GM19025 (cell line): ENCODE data around the gene CYP27B1.

Source experiments
- ATAC-seq: cut with Tn5 transposase; IDR thresholded peaks from one replicate; pipeline ENCODE4 v1.9.1; 2021; ENCODE audit warnings: mild to moderate bottlenecking, low read depth, moderate library complexity; ENCODE audit not compliant: unreplicated experiment

Gene CYP27B1

DNA sequence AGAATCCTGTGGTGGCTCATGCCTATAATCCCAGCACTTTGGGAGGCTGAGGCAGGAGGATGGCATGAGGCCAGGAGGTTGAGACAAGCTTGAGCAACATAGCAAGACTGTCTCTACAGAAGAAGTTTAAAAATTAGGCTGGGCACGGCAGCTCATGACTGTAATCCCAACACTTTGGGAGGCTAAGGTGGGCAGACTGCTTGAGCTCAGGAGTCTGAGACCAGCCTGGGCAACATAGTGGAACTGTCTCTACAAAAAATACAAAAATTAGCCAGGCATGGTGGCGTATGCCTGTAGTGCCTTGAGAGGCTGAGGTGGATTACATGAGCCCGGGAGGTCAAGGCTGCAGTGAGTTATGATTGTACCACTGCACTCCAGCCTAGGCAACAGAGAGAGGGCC lies 998 bp upstream of the CYP27B1 start:
- ATAC-seq, result no peak

- no peak for ATAC-seq
Observed at GRCh38 chr12:57767305-57767698, 424 bp upstream of the CYP27B1 start.

- ATAC-seq, result no peak
Observed at GRCh38 chr12:57765698-57766463, 997 bp downstream of the CYP27B1 start.

DNA sequence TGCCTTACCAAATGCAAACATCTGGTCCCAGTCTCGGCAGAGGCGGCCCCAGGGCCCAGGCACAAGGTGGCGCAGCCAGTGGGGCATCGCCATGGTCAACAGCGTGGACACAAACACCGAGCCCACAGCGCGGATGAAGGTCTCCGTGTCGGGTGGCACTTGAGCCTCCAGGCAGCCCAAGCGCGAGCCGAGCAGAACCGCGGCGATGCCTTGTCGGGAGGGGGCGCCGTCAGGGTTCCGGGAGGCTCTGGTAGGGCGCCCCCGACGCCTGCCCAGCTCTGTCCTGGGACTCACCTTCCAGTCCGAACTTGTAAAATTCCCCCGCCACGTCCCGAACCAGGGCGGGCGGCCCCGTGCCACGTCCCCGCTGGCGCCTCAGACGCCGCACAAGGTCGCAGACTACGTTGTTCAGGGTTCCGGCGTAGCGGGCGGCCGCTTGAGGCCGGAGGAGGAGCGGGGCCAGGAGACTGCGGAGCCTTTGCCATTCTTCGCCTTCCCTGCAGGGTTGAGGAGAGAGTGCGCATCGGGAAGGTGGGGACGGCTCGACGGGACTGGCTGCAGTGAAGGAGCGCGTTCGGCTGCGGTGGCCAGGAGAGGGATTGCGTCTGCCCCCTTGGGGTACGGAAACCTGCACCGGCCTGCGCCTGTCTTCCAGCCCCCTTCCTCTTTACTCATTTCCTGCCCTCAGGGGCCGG lies 1.7 kb downstream of the CYP27B1 start:
- ATAC-seq, result peak; percentile 64

GRCh38 chr12:57764662-57765002 lies 2.2 kb downstream of the CYP27B1 start:
- peak; percentile 18 for ATAC-seq

- ATAC-seq, result no peak
Observed at GRCh38 chr12:57763881-57764661, 2.8 kb downstream of the CYP27B1 start.

- no peak for ATAC-seq
Observed at GRCh38 chr12:57762463-57762862, 4.4 kb downstream of the CYP27B1 start.

GRCh38 chr12:57761391-57761998 lies 5.4 kb downstream of the CYP27B1 start:
- ATAC-seq, result no peak

DNA sequence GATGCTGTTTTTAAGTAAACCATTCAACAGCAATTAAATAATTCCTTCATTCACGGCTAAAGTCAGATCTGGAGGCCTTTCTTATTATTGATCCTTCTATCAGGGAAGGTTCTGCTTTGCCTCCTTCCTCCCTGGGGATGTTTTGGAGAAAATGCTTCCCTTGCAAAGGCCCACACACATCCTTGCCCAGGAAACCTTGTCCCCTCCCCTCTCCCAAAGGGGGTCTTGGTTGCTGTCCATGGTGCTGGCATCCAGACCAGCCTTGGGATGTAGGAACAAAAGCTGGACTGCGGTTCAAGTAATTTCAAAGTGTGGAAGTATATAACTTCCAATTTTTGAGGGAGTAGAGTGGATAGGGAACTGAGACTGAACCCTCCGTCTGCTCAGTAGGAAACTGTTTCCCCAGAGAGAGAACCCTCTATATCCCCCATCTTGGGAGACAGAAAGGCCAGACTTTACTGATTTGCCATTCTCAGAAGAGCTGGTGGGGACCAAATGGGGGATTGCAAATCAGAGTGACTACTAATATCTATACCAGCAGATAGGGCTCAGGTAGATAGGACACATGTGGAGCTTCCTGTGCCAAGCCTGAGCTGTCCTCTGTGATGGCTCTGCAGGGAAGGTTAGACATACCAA lies 6.4 kb downstream of the CYP27B1 start:
- ATAC-seq, result no peak

GRCh38 chr12:57759360-57759980 lies 7.4 kb downstream of the CYP27B1 start:
- no peak for ATAC-seq

DNA sequence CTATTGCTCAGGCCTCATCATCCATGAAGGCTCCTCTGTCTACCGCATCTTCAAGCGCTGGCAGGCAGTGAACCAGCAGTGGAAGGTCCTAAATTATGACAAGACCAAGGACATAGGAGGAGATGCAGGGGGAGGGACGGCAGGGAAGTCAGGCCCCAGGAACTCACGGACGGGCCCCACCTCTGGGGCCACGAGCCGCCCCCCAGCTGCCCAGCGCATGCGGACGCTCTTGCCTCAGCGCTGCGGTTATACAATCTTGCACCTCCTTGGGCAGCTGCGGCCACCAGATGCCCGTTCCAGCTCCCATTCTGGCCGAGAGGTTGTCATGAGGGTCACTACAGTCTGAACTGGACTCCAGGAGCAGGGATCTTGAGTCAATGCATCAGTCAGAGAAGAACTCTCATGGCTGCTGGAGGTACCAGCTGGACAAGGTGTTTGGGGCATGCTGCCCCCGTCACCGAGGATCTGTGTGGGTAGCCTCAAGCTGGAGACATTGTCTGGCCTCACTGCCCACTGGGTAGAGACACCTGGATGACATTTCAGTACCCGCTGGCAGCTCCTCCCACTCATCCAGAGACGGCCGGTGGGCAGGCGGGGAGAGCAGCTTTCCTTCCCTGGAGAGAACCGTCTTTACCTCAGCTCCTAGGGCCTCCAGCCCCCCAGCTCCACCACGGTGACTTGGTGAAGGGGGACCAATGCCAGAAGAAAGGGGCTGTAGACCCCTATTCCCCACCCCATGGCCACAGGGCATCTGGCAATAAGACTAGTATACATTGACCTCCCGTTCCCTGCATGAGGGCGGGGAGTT lies 8.1 kb downstream of the CYP27B1 start:
- ATAC-seq, result no peak

DNA sequence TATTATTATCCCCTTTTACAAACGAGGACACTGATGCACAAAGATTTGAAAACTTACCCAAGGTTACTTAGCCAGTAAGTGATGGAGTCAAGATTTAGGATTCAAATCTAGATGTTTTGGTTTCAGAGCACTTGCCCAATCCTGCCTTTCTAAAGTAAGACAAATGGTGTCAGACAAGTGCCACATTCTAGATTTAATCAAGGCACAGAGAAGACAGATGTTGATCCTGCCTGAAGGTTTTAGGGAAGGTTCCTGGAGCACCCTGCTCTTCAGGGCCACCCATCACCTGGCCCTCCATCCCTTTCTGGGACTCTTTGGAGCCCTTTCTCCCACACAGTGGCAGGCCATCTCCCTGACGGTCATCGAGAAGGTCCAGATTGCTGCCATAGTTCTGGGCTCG lies 9.1 kb downstream of the CYP27B1 start:
- ATAC-seq, result no peak

DNA sequence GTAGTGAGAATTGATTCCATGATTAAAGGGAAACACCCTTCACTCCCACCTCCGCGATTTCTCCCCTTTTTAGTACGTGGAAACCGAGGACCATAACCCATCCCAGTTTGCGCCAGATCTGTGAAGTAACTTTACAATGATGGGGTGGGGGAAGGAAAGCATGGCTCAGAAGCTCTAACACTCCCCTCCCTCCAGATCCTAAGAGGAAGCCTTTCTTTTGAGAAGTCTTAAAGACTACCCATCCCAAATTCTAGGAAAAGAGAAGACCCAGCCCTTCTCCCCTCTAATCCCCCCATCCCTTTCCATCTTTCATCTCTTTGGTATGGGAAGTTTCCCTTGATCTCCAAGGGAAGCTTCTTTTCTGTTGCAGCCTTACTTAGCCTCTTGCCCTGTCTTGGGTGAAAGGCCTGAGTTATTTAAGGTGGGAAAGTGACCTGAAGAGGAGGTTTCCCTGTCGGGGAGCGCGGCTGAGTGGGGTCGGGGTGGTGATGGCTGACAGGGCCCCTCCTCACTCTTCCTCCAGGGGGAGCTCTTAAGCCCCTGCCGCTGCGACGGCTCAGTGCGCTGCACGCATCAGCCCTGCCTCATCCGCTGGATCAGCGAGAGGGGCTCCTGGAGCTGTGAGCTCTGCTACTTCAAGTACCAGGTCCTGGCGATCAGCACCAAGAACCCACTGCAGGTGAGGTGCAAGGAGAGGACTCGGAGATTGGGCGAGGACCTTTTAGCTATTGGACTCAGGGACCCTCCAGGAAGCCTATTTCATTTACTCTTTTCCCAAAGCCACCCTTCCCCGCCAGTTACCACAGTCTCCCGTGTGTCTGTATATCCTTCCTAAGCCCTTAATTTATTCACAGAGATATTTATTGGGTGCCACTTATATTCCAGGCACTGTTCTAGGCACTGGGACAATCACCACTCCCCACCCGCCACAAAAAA lies 10.2 kb downstream of the CYP27B1 start:
- no peak for ATAC-seq

GRCh38 chr12:57755454-57756372 lies 11.2 kb downstream of the CYP27B1 start:
- no peak for ATAC-seq

GRCh38 chr12:57755194-57755453 lies 11.8 kb downstream of the CYP27B1 start:
- no peak for ATAC-seq

DNA sequence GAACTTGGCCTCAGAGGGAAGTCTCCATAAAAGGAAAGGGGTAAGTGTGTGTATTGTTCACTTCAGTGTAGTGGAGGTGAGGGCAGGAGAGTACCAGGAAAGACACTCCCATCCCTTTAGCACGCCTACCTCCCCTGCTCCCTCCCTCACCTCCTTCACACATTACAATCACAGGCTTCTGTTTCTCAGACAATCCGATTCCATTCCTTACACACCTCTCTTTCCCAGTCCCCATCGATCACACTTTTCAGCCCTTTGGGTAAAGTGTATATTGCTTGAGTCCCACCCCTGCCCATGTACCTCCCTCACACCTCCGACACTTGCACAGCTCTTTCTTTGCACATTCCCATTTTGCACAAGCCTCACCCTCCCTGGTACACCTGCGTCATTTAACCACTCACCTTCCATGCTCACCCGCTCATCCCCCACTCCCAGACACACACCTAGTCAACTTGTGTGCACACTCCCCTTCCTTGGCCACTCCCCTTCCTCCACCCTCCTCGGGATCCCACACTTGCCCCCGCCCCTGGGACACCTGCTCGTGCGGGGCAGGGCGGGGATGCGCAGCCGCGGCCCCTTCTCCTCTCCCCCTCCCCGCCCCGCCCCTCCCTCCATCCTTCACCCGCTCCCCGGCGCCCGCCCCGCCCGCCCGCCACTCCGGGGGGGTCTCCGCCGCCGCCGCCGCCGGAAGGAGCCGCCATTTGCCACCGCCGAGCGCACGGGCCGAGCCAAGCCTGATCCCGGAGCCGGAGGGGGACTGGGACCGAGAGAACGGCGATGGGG lies 12.3 kb downstream of the CYP27B1 start, which contains the start of gene MARCHF9:
Gene MARCHF9, plus strand, starts transcription at position 693 of the 783 bp plus-strand sequence. CDS start 426 bp downstream, outside the sequence.
- peak; percentile 23 for ATAC-seq
